ENCODE results near the gene AFF1. TPM values are rescaled to one million over a fixed set of nuclear protein-coding genes. Genes with fewer than 3 reads are reported as not detected.
"Not testable (repeated sequence)": the region's sequence is repeated elsewhere in the genome, so short reads cannot be mapped to it uniquely, and the experiment has no call there.

Gene AFF1
- total RNA-seq, 1 donor from 2014 or later: 73.3 TPM

DNA sequence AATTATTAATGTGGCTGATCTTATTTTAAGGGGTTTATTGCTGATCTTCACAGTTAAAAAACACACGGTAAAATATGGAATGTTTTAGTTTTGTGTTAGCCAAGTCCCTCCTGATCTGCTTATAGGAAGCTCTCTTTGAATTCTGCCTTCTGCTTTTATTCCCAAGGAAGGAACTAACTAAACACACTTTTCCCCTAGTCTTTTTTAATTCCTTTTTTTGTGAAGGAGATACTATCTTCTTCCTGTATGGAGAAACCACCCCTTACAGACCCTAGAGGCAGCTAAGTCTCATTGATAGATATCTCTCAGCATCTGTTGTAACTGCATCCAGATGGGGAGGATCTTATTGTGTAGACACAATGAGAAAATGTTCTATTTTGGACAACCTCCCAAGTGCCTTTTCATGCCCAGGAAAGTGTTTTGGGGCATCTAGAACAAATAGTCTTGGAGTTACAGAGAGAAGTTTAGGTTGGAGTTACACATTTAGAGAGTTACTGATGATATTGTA lies 64.4 kb downstream of the AFF1 start:
- no peak for DNase-seq (ENCODE audit: missing footprints)
- intact Hi-C loops (cut with DNase I): no loop called here
- no peak for ATAC-seq

- no peak for ATAC-seq
- DNase-seq (ENCODE audit: missing footprints): no peak
- intact Hi-C loops (cut with DNase I): loop anchor here (5.0 kb wide), 1 partner anchor 35 kb away; no protein-coding TSS in a partner anchor
Observed at GRCh38 chr4:87002682-87003043, 67.9 kb downstream of the AFF1 start.

- intact Hi-C loops (cut with DNase I): loop anchor here (5.0 kb wide), 1 partner anchor 36 kb away; no protein-coding TSS in a partner anchor
- DNase-seq (ENCODE audit: missing footprints) (no peak), ATAC-seq (no peak)
Observed at GRCh38 chr4:87003266-87003665, 68.5 kb downstream of the AFF1 start.

DNA sequence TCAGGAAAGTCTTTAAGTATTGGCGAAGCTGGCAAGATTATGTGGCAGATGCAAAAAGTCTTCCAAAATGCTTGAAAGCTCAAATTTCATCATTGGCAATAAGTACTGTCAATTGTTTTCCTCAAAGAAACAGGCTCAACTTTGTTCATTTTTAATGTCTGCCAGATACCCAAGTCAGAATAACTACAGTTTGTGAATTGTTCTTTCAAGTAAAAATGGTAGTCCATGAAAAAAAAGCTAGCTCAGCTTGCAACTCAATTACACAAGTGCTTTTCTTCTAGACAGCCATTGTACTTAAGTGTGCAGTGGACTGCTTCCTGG lies 70.5 kb downstream of the AFF1 start:
- DNase-seq (ENCODE audit: missing footprints) (no peak), ATAC-seq (no peak)
- intact Hi-C loops (cut with DNase I): loop anchor here (5.0 kb wide), 2 partner anchors 52 to 72 kb away; no protein-coding TSS in a partner anchor

GRCh38 chr4:87005690-87006425 lies 71.0 kb downstream of the AFF1 start:
- intact Hi-C loops (cut with DNase I): loop anchor here (1.0 to 5.0 kb wide), 5 partner anchors 23 to 87 kb away; partner anchors contain the start of gene AFF1
- DNase-seq (ENCODE audit: missing footprints): no peak
- ATAC-seq: no peak

DNA sequence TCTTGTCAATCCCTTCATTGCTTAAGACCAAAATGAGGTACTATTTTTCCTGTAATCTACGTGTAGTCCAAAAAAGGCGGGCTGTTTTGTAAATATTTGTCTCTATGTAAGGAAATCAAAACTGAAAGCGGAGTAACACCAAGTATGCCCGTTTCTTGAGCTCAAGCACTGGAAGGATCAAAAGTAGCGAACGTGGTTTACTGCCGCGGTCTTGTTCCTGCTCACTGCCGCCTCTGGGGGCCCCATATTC lies 71.5 kb downstream of the AFF1 start:
- no peak for ATAC-seq
- intact Hi-C loops (cut with DNase I): loop anchor here (1.0 to 5.0 kb wide), 5 partner anchors 22 to 86 kb away; partner anchors contain the start of gene AFF1
- DNase-seq (ENCODE audit: missing footprints): no peak

DNA sequence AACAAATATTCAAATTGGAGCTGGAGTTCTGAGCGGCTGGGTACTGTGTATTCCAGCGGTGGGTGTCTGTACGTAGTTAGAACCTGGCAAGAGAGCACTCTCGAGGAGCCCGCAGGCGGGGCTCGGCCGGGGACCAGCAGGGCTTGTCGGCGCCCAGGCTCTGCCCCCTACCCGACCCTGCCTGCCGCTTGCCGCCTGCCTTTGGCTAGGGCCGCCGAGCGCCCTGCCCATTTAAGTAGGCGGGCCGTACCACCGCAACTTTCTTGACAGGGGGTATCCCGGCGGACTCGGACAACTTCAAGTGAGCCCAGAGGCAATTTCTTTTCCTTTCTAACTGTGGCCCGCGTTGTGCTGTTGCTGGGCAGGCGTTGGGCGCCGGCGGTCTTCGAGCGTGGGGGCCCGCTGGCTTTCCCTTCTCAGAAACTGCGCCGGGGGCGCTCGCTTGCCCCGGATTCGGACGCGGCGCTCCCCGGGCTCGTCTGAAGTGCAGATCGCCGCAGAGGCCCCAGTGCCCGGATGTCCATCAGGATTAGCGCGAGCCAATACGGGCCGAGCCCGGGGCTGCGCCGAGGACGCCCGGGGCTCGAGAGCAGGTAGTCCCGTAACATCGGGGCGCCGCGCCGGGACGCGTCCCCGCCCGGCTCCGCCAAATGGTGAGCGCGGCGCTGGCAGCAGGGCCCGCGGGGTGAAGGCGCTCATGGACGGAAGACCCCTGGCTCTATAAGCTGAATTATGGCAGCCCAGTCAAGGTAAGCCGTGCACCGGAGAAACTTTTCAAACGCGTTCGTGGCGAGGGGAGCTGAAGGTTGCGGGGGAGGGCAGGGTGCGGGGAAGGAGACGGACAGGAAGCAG lies 72.1 kb downstream of the AFF1 start:
- peak; percentile 95 for ATAC-seq
- DNase-seq (ENCODE audit: missing footprints): peak; percentile 97
- intact Hi-C loops (cut with DNase I): loop anchor here (1.0 to 5.0 kb wide), 5 partner anchors 22 to 86 kb away; partner anchors contain the start of gene AFF1

DNA sequence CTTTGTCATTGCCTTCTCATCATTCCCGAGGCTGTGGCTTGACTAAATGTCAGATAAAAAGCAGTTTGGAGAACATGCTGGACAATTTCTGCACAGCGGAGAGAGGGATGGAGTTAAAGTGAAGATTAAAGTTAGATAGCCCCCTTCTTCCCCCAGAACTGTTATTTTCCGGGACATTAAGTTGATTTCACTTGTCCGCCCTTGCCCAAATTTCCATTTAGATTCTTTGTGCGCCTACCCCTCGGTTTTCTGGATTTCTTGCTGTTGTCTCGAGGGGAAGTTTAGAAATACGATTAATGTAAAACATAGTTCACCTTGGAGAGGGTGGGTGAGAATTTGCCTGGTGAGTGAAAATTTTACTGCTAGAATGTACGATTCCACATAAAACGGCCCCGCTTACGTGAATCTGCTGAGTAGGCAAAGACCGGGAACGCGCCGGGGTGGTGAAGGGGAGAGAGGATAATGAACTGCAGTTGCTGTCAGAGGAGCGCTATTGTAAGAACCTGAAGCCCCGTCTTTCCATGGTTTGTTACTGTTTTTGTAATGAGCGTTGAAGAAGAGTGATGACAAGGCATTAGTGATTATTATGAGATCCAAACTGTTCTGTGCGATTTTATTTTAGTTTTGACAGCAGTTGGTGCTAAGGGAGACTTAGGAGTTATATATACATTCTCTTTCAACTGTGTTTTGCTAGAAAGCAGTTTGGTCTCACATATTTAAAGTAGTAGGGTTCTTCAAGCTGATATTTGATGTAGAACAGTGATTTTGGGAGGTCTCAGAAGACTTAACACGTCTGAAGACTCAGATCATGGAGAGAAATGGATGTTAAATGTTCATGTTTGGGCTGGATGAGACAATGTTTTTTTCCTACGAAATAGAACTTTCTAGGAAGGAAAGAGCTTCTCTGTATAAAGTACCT lies 73.0 kb downstream of the AFF1 start:
- intact Hi-C loops (cut with DNase I): loop anchor here (2.0 to 5.0 kb wide), 4 partner anchors 21 to 85 kb away; no protein-coding TSS in a partner anchor
- DNase-seq (ENCODE audit: missing footprints): peak; percentile 80
- ATAC-seq: peak; percentile 50

- intact Hi-C loops (cut with DNase I): loop anchor here (5.0 kb wide), 2 partner anchors 48 to 68 kb away; no protein-coding TSS in a partner anchor
- DNase-seq (ENCODE audit: missing footprints) (no peak), ATAC-seq (no peak)
Observed at GRCh38 chr4:87009095-87009648, 74.4 kb downstream of the AFF1 start.

GRCh38 chr4:87010192-87010591 lies 75.4 kb downstream of the AFF1 start:
- intact Hi-C loops (cut with DNase I): no loop called here
- DNase-seq (ENCODE audit: missing footprints): no peak
- ATAC-seq: no peak

- ATAC-seq (no peak), DNase-seq (ENCODE audit: missing footprints) (no peak)
- intact Hi-C loops (cut with DNase I): no loop called here
Observed at GRCh38 chr4:87011340-87012034, 76.7 kb downstream of the AFF1 start.

DNA sequence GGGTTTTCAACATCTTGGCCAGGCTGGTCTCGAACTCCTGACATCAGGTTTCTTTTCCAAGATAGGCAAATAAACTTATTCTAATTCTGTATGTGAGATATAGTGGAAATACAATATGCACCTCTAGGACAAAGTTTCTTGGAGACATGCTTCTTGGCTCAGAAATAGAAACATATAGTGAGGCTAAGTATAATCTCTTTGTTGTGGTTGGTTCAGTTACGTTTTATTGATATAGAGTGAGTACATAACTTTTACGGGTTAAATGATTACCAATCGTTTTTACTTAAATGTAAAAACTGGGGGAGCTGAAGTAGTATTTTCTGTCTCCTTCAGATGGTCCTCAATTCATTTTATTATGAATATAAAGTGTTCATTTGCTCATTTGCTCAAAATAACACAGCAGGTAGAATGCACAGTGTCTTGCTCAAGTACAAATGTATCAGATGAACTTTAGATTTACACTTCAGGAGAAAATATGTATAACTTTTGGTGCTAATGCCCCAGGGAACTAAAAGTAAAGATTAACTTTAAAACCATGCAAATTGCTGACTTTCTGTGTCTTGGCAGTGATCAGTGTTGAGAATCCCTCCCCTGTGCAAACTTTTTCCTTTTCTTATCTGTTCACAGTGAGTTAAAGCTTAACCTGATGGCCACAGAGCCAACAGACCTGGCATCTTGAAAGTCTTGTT lies 77.6 kb downstream of the AFF1 start:
- intact Hi-C loops (cut with DNase I): no loop called here
- no peak for DNase-seq (ENCODE audit: missing footprints)
- no peak for ATAC-seq

DNA sequence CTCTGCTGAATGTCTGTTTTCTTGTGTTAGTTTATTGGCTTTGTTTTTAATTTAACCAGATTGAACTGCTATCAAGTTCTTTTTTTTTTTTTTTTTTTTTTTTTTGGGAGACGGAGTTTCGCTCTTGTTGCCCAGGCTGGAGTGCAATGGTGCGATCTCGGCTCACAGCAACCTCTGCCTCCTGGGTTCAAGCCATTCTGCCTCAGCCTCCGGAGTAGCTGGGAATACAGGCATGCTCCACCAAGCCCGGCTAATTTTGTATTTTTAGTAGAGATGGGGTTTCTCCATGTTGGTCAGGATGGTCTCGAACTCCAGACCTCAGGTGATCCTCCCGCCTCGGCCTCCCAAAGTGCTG lies 78.1 kb downstream of the AFF1 start:
- DNase-seq (ENCODE audit: missing footprints); ATAC-seq; intact Hi-C loops (cut with DNase I): not testable (repeated sequence)

- DNase-seq (ENCODE audit: missing footprints) (no peak), ATAC-seq (no peak)
- intact Hi-C loops (cut with DNase I): no loop called here
Observed at GRCh38 chr4:87014284-87014782, 79.5 kb downstream of the AFF1 start.

DNA sequence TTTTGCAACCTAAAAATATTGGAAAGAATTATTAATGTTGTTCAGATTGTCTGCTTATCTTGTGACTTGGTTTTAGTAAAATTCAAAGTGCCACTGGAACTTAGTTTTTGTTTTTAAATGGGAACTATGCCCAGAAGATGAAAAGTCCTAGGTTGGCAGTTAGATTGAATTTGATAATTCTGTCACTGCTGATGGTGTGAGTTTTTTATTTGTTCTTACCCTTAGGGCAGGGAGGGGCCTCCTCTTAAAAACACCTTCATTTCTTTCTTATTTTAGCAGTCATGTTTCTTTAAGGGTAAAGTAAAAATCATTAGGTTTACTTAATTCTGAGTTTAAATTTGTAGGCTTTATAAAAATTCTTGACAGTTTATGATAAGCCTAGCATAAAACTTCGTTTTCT lies 80.6 kb downstream of the AFF1 start:
- intact Hi-C loops (cut with DNase I): no loop called here
- DNase-seq (ENCODE audit: missing footprints) (no peak), ATAC-seq (no peak)

GRCh38 chr4:87017580-87018342 lies 83.0 kb downstream of the AFF1 start:
- peak; percentile 64 for ATAC-seq
- intact Hi-C loops (cut with DNase I): no loop called here
- DNase-seq (ENCODE audit: missing footprints): no peak

DNA sequence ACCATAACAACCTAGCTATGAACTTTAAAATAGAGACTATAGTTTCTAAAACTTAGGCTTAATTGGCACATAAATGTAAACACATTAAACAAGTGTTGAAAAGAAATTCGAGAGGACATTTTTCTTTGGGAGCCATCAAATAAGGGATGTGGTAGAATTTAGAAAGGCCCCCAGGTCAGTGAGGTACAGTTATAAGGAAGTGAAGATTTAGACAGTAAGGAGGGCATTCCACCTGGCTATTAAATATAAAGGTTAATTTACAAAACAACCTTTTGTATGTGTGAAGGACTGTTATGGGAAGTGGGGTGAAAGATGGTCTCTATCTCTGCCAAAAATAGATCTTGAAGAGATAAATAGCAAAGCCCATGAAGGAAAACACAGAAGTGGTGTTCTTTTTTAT lies 83.9 kb downstream of the AFF1 start:
- DNase-seq (ENCODE audit: missing footprints): no peak
- ATAC-seq: no peak

More for the DNA sequence above, 83.9 kb downstream of the AFF1 start:
- intact Hi-C loops (cut with DNase I): no loop called here

Data from Right ventricle myocardium inferior (tissue), 1 donor.